HG02610 (cell line): ENCODE results near the gene PRKRIP1.
A peak's percentile ranks its signal among the peaks of the same experiment; 100 is the strongest.
"Not testable (repeated sequence)": the region's sequence is repeated elsewhere in the genome, so short reads cannot be mapped to it uniquely, and the experiment has no call there.

Experiments
- ATAC-seq: cut with Tn5 transposase; IDR thresholded peaks from one replicate; pipeline ENCODE4 v1.9.1; 2021; ENCODE audit warnings: mild to moderate bottlenecking, moderate library complexity; ENCODE audit not compliant: unreplicated experiment

Gene PRKRIP1

DNA sequence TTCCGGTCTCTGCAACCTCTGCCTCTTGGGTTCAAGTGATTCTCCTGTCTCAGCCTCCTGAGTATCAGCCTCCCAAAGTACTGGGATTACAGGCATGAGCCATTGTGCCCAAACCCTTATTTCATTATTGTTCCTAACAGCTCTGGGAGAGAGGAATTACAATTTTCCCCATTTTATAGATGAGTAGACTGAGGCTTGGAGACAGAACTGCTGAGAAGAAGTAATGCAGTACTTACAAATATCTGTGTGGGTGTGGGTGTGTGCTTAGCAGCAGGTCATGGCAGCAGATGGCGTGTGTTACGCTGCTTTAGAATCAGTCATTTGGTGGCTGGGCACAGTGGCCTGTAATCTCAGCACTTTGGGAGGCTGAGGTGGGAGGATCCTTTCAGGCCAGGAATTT is 7.4 kb downstream of the PRKRIP1 start:
- no peak for ATAC-seq

DNA sequence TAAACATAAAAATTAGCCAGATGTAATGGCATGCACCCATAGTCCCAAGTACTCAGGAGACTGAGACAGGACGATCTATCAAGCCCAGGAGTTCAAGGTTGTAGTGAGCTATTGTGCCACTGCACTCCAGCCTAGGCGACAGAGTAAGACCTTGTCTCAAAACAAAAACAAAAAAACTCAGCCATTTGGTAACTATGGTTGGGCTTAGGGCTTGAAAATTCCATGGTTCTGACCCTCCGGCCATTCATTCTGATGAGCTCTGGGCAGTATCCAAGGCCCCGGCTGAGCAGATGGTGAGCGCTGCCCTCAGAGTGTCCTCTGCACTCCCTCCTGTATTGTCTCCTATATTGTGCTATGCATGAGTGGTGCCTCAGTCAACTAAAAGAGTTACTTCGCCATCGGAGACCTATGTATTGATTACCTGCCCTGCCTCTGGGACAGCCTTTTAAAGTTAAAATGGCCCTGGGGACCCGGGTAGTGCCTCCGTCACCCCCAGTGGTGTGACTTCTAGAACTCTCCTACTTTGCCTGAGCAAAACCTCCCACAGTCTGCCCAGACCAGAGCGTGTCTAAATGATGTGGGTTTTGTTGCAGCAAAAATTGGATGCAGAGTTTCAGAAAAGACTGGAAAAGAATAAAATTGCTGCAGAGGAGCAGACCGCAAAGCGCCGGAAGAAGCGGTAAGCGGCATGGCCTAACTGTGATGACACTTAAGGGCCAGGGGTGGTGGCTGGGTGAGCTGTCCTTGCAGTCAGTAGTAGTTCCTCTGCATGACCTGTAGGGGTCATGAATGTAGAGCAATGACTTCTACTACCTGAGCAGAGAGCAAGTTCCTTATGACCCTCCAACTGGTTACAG is 8.1 kb downstream of the PRKRIP1 start:
- ATAC-seq: peak; percentile 74

DNA sequence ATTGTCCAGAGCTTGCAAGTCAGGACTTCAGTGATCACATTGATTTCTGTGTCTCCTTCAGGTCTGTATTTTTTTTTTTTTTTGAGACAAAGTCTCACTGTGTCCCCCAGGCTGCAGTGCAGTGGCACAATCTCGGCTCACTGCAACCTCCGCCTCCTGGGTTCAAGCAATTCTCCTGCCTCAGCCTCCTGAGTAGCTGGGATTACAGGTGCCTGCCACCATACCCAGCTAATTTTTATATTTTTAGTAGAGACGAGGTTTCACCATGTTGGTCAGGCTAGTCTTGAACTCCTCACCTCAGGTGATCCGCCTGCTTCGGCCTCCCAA is 8.7 kb downstream of the PRKRIP1 start:
- not testable (repeated sequence) for ATAC-seq

DNA sequence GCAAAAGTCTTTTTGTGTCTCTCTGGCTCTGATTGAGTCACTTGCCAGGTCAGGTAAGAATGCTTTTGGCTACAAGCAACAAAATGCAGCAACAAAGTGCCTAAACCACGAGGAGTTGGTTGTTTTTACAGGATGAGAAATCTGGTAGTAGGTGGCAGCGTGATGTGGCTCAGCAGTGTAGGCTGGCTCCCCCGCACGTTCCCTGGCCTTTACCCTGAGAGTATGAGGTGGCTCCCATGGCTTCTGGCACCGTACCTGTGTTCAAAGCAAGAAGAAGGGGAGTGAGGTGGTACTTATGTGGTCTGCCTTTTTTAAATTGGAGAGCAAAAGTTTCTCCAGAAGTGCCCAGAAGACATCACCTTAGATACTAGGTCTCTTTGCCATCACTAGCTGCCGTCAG is 11.7 kb downstream of the PRKRIP1 start:
- ATAC-seq: no peak

DNA sequence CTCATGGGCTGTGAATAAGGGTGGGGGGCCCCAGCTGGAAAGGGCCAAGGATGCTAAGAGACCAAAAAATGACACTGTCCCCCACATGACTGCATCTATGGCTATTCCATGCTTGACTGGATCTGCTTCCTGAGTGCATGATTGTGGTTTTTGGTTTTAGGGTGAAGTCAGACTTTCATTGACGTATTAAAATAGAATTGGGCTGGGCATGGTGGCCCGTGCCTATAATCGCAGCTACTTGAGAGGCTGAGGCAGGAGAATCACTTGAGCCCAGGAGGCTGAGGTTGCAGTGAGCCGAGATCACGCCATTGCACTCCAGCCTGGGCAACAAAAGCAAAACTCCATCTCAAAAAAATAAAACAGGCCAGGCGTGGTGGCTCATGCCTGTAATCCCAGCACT is 12.4 kb downstream of the PRKRIP1 start:
- ATAC-seq: peak; percentile 50

DNA sequence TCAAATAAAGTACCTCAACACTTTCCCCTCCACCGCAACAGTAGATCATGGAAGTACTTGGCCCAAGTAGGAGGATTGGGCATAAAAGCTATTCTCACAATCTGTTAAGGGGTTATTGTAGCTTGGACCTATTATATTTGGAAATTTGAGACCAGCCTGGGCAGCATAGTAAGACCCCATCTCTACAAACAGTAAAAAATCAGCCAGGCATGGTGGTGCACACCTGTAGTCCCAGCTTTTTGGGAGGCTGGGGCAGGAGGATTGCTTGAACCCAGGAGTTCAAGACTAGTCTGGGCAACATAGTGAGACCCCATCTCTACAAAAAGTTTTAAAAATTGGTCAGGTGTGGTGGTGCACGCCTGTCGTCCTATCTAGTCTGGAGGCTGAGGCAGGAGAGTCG is 13.2 kb downstream of the PRKRIP1 start:
- no peak for ATAC-seq

DNA sequence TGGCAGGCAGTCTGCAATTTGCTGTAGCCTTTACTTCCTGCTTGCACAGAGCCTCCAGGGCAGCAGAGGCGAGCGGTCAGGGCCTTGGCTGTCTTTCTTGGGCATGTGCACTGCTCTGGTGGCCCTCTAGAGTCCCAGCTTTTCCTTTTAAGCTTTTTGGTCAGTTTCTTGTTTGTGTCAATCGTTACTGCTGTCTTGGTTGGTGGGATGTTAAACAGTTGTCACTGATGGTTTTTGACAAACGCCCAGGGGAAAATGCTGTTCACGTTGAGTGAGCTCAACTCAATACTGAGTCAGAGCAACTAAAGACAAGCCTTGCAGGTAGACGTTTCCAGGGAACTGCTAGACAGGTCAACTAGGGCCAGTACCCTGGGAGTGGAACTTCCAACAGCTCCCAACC is 14.0 kb downstream of the PRKRIP1 start:
- ATAC-seq: no peak

DNA sequence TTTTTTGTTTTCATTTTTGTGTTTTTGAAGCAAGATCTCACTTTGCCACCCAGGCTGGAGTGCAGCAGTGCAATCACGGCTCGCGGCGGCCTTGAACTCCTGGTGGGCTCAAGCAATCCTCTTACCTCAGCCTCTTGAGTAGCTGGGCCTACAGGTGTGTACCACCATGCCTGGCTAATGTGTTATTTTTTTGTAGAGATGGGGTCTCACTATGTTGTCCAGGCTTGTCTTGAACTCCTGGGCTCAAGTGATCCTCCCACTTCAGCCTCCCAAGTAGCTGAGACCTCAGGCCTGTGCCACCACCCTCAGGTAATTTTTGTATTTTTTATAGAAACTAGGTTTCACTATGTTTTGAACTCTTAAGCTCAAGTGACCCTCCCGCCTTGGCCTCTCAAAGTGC is 14.8 kb downstream of the PRKRIP1 start:
- ATAC-seq: no peak

DNA sequence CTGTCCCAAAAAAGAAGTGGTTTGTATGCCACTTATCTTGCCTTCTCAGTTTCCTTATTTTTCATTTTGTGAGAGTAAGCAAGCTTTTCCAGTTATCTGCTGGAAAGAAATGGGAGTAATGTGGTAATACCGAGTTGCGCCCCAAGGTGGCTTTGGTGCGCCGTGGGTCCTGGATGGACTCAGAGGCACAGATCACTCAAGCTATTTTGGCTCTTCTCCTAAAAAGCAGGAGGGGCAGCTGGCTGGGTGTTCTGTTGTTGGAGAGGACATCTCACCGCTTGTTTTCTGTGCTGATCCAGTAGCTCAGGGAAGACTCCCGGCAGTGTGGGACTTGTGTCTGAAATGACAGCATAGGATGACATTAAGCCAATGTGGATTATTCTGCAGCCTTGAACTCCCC is 16.4 kb downstream of the PRKRIP1 start:
- no peak for ATAC-seq

DNA sequence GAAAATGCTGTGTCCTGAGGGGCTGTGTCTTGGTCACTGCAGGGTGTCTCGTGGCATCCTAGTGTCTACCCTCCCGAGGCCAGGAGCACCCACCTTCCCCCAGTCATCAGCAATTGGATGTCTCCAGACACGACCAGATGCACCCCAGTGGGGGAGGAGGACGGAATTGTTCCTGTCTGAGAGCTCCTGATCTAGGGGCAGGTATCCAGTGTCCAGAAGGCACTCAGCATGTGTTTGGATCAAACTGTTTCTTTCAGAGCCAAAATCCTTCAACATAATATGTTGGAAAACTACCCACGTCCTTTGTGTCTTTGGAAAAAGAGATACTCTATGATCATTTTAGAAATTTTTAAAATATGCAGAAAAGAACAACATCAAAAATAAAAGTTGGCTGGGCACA is 16.9 kb downstream of the PRKRIP1 start:
- no peak for ATAC-seq

DNA sequence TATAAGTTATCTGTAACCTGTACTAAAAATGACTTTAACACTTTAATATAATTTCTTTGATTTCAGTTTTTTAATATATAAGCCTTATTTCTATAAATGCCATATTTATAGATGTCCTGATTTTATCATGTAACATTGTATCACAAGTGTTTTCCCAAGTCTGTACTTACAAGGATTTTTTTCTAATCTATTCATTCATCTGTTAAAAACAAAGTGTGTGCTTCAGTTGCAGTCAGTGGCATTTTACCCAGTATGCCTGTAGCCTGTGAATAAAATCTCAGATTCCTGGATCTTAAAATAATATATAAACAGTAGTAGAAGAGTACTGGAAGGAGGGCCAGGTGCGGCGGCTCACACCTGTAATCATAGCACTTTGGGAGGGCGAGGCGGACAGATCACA is 17.4 kb downstream of the PRKRIP1 start:
- no peak for ATAC-seq

DNA sequence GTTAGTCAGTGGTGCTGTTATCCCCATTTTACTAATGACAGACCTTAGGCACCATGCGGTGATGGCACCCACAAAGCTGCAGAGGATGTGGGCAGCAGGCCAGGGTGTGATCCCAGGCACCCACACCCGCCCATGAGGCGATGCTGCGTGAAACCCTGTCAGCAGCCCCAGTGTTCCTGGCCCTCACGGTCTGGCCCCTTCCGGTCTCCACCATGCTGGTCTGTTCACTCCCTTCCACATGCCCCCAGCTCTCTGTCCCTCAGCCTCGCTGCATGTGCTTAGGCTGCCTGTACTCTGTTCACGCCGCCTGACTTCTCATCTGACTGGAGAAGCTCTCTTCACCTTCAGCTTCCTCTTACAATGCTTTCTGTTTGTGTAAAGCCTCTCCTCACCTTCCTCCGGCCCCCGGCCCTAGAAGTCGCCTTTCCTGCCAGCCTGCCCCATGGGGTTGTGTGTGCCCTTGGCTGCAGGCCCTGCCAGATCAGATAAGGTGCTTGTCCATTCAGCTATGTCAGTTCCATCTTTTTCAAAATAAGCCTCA is 19.6 kb downstream of the PRKRIP1 start:
- ATAC-seq: peak; percentile 54

DNA sequence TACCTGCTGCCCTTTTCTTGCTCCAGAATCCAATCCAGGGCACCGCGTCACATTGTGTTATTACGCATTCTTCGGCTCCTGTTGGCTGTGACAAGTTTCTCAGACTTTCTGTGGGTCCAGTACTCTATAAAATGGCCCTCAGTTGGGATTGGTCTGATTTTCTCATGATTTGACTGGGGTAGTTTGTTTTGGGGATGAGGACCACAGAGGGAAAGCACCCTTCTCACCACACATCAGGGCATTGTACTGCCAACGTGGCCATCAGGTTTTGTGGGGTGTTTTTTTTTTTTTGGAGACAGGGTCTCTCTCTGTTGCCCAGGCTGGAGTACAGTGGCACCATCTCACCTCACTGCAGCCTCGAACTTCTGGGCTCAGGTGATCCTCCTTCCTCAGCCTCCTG is 20.2 kb downstream of the PRKRIP1 start:
- no peak for ATAC-seq

DNA sequence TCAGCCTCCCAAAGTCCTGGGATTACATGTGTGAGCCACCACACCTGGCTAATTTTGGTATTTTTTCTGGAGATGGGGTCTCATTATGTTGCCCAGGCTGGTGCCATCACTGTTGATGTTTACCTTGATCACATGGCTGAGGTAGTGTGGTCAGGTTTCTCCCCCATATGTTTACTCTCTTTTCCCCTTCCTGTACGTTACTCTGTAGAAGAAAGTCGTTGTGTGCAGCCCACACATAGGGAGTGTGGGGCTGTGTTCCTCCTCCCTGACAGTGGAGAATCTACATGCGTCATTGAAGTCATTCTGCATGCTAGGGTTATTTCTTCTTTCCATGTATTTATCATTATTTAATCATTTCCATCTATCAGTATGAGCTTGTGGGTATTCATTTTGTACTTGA is 20.9 kb downstream of the PRKRIP1 start:
- ATAC-seq: no peak

DNA sequence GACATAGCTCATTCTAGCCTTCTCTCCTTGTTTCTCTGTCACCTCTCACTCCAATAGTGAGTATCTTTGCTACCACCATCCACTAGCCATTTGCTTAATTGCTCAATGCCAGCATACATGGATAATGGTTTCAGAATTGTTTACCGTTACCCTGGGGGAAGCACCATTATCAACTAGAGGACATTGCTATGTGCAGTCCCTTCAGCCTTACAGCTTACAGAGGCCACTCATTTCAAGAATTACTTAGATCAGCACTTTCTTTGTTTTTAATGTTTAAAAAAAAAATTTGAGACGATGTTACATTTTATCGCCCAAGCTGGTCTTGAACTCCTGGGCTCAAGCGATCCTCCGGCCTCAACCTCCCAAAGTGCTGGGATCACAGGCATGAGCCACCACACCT is 22.4 kb downstream of the PRKRIP1 start:
- no peak for ATAC-seq

DNA sequence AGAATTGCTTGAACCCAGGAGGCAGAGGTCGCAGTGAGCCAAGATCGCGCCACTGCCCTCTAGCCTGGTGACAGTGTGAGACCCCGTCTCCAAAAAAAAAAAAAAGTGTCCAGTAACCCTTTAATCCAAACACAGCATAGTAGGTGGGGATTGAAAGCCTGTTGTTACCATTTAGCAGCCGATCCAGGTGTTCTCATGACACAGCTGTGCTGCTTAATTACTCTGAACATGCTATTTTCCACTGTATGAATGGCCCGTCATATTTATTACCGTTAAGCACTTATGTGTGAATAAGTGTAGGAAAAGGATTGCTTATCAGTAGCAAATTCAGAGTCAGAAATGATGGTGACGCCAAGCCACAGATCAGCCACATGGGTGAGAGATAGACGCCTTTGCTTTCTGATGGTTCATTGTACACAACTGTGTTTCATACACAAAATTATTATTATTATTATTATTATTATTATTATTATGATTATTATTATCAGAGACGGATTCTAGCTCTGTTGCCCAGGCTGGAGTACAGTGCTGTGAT is 25.6 kb downstream of the PRKRIP1 start:
- no peak for ATAC-seq

DNA sequence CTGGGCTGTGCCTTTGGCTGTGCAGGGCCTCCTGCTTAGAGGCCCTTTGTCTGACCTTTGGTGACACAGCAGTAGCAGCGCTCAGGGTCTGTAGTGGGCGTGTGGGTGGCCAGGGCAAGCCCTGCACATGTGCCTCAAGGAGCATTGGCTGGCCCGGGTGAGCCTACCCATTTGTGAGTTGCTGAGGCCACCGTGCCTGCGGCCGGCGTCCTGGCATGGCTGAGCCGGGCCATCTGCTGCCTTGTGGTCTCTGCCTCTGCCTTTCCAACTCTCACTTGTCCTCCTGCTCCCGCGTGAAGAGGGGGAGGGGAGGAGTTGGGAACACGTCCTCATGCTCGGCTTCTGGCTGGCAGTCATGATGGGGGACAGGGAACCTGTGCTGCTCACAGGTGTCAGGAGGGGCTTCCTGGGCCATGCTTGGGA is 28.0 kb downstream of the PRKRIP1 start:
- ATAC-seq: no peak

DNA sequence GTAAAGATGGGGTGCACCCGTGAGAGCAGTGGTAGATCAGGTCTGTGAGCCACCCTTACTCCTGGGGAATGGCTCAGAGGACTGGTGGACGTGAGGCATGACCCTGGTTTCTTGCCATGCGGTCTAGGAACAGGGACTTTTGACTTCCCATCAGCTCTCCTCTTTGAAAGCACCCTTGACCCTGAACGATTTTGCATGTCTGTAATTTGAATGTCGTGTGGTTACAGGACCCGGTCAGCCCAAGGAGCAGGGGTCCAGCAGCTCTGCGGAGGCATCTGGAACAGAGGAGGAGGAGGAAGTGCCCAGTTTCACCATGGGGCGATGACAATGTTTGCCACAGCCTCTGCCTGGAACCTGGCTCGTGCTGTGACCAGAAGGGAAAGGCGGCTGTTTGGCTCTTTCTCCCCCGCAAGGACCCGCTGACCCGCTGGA is 28.6 kb downstream of the PRKRIP1 start:
- ATAC-seq: peak; percentile 20

DNA sequence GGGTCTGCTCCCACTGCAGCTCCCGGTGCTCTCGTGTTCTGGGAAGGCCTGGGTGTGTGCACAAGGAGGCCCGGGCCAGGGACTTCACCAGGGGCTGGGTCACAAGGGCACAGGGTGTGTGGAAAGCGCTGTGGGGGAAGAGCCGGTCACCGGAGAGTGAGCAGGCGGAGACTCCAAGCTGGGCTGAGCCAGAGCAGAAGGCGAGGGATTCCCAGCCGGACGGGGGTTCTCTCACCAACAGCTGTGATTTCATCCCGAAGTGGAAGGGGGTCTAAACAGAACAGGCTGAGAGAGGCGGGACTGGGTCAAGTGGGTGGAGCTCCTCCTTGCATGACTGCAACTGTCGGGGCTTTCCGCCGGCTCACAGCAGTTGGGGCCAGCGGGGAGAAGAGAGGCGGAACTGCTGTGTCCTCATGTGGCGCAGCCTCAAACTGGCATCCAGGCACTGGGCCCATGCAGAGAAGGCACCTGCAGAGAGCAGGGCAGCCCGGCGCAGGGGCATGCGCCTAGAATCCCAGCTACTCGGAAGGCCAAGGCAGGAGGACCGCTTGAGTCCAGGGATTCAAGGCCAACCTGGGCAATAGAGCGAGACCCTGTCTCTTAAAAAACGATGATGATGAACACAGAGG is 29.6 kb downstream of the PRKRIP1 start:
- peak; percentile 73 for ATAC-seq

DNA sequence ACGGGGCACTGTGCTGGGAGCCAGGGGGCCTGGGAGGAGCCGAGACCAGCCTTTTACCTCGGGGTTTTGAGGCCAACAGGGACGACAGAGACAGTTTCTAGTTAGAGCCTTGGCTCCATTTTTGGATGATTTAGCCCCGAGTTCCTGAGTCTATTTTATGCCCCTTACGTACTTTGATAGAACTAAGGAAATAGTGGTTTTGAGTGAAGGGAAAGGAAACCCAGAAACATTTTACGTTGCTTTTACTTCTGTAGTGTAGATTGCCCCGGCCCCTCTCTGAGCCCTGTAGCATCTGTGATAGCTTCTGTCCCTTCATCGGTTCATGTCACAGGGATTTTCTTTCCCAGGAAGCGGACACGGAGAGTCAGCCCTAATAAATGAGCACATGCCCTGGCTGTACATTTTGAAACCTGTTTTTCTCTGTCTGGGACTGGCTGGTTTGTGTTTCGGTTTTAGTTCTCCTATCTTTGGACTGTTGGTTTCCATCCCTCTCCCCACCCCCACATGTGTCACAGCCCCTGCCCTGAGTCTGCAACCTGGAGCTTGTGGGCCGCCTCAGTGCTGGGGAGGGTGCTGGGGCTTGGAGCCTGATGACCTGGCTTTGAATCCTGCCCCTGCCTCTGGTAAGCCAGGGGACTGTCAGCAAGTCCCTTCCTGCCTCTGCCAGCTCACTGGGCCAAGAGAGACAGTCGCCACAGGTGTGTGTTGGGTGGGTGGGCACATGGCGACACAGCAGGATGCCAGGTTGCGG is 30.3 kb downstream of the PRKRIP1 start:
- ATAC-seq: peak; percentile 66

DNA sequence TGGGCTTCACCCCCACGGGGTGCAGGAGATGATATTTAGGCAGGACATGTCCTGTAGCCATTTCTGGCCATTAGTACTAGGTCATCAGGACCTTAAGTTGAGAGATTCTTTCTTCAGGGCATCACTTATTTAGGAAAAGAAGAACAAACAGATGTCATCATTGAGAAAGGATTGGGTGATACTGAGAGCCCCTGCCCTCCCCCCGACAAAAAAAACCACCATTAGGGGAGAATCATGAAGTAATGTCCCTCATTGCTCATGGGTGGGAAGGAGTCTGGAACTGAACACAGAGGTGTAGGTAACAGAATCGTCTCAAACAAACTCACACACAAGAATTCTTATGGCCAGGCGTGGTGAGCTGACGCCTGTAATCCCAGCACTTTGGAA is 30.8 kb downstream of the PRKRIP1 start:
- no peak for ATAC-seq
